ENCODE results near the gene MORN3. TPM values are rescaled to one million over a fixed set of nuclear protein-coding genes. Genes with fewer than 3 reads are reported as not detected.

Gene MORN3
- total and polyA plus RNA-seq, 2 of the 8 experiments (the other 6 are each of a cell fraction or from before 2014, with no cell fraction given), result 0.39 to 0.93 TPM

- CTCF ChIA-PET (ENCODE audit: partially characterized antibody), result interaction anchor here (0.6 to 3.0 kb wide), 6 partner anchors 10 to 153 kb away, joined by 3 to 17 read pairs (median 4); partner anchors contain the start of genes MORN3 and RHOF
- H3K23ac ChIP-seq (ENCODE audit: insufficient read length), result no peak overlapping the region
- no peak overlapping the region for H2BK20ac ChIP-seq (ENCODE audit: low read length)
- 96% methylated on average over 18 of the region's 18 CpGs; no CpG with 5 or more reads in 1 of the 2 experiments for WGBS, 2 experiments (ENCODE audit: extremely low coverage in 1 of 2, insufficient coverage in 1 of 2, insufficient read length in 1 of 2, insufficient replicate concordance in 2 of 2, low coverage in 1 of 2, low lambda C conversion rate in 2 of 2, missing lambda C conversion rate in 1 of 2)
- H3K4ac ChIP-seq (replicated peaks; ENCODE audit: insufficient read length, low read depth, low read length), result no peak overlapping the region
- H2AFZ ChIP-seq (ENCODE audit: low read length), result no peak overlapping the region
- no peak overlapping the region for H3K4me3 ChIP-seq (ENCODE audit: extremely low read depth in 1 of 4, insufficient read depth in 2 of 4, low read depth in 3 of 4, low read length in 4 of 4)
- H2BK5ac ChIP-seq (ENCODE audit: low read depth, low read length), result peak overlapping the region; percentile 73; the same call in 1 of the 2 replicates
- POLR2A ChIA-PET (ENCODE audit: partially characterized antibody), result interaction anchor here (1.0 to 9.8 kb wide), 10 partner anchors 8 to 81 kb away, joined by 3 to 70 read pairs (median 5); partner anchors contain the start of gene ORAI1
- DNase-seq (ENCODE audit: low read depth in 1 of 2, low spot score in 2 of 2) (no peak), FAIRE-seq (no peak)
- H4K8ac ChIP-seq (ENCODE audit: extremely low read depth, insufficient read depth, low read length), result no peak overlapping the region; the same call in 1 of the 2 replicates
- H3K18ac ChIP-seq (ENCODE audit: extremely low read depth, low read length), result no peak overlapping the region
- H2BK120ac ChIP-seq (replicated peaks; ENCODE audit: low read depth, low read length), result no peak overlapping the region
- no peak overlapping the region for H3K27ac ChIP-seq (ENCODE audit: low read depth, low read length)
- H2BK12ac ChIP-seq (ENCODE audit: low read depth, low read length), result no peak overlapping the region
- no peak overlapping the region for H3K9ac ChIP-seq (replicated peaks in 1 of 4; ENCODE audit: extremely low read depth in 1 of 4, low read depth in 3 of 4, low read length in 3 of 4)
- no peaks in the 10 kb centered on the region for H3K9me3 ChIP-seq (ENCODE audit: insufficient read depth in 2 of 2, low read depth in 1 of 2, low read length in 1 of 2)
- peaks cover 0 to 13% (median 3%) of the 10 kb centered on the region in 4 experiments; a peak in 2 of 8 replicates for H3K36me3 ChIP-seq (ENCODE audit: control insufficient read depth in 2 of 4, insufficient read depth in 4 of 4, low read length in 3 of 4)
- H3K4me1 ChIP-seq (replicated peaks in 1 of 4; ENCODE audit: control insufficient read depth in 3 of 4, insufficient read depth in 4 of 4, low read length in 3 of 4), result peaks cover 0 to 3% (median 0%) of the 10 kb centered on the region in 4 experiments; a peak in 1 of 7 replicates
- H3K4me2 ChIP-seq (ENCODE audit: insufficient read depth in 1 of 2, low read depth in 2 of 2, low read length in 2 of 2), result no peak overlapping the region
- no peak overlapping the region for H4K91ac ChIP-seq (replicated peaks; ENCODE audit: insufficient read length, low read length)
- H3K56ac ChIP-seq (replicated peaks; ENCODE audit: insufficient read length, low read depth, low read length), result no peak overlapping the region
- peaks cover 0 to 16% of the 10 kb centered on the region in 2 experiments for H4K20me1 ChIP-seq (replicated peaks in 1 of 2; ENCODE audit: control insufficient read depth in 1 of 2, insufficient read depth in 2 of 2, low read length in 2 of 2)
- H4K5ac ChIP-seq (ENCODE audit: insufficient read length, low read depth, low read length), result no peak overlapping the region
- H3K14ac ChIP-seq (ENCODE audit: insufficient read length), result no peak overlapping the region
- peaks cover 20% of the 10 kb centered on the region for H3K79me1 ChIP-seq (ENCODE audit: low read depth, low read length)
- peaks cover 0 to 27% of the 10 kb centered on the region in 2 experiments; a peak in 3 of 4 replicates for H3K79me2 ChIP-seq (ENCODE audit: control insufficient read depth in 1 of 2, insufficient read depth in 2 of 2, low read length in 2 of 2)
- no peaks in the 10 kb centered on the region for H3K27me3 ChIP-seq (replicated peaks in 1 of 4; ENCODE audit: control insufficient read depth in 3 of 4, extremely low read depth in 1 of 4, insufficient read depth in 3 of 4, low read length in 3 of 4)
- H2AK5ac ChIP-seq (ENCODE audit: low read depth, low read length), result no peak overlapping the region
- H3K23me2 ChIP-seq (ENCODE audit: low read depth, low read length), result no peaks in the 10 kb centered on the region
- no peak for TF ChIP-seq POLR2AphosphoS5 (IDR thresholded peaks at IDR 0.05; ENCODE audit: low read depth, low read length)
- TF ChIP-seq JUN (IDR thresholded peaks at IDR 0.05; ENCODE audit: low read depth, low read length), result no peak
- H2BK15ac ChIP-seq (ENCODE audit: low read length), result no peak overlapping the region
Observed at GRCh38 chr12:121641343-121641630, 28.2 kb downstream of the MORN3 start.

Measured in H1 (cell line).